Peyer's patch (tissue), 4 donors: ENCODE data around the gene KIRREL3.

Experiments used
- CTCF ChIP-seq, 6 experiments: fragments of 450-650 bp in 4 of 6; fragments of 200-600 bp in 2 of 6; sonication (generic) in 1 of 6; IDR thresholded peaks; one replicate each; pipeline ENCODE4 v1.5.1; 2017 to 2019; ENCODE audit warnings: antibody characterized with exemption in 6 of 6, mild to moderate bottlenecking in 3 of 6, moderate library complexity in 1 of 6
- POLR2A ChIP-seq, 2 donors: fragments of 450-650 bp; IDR thresholded peaks; one replicate each; pipeline ENCODE4 v1.5.1; 2017; ENCODE audit warnings: antibody characterized with exemption in 2 of 2, mild to moderate bottlenecking in 2 of 2, moderate library complexity in 2 of 2

DNA sequence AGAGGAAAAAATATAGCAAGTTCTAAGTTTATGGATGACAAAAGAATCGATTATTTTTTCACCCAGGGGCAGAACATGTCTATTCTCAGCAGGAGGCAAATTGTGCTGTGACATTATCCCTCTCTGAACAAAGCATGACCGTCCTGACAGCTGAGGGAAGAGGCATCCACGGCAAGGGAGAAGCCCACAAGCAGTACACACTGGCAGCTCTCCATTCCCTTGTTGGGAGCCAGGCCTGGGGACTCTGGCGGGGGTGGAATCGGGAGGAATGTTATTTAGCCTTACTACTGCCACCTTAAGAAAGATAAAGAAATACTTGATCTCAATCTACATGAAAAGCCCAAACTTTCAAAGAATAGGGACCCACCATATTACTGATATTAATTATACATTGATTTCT, 3.4 kb downstream of the KIRREL3 start:
- no peak for TF ChIP-seq POLR2A (IDR thresholded peaks at IDR 0.05)
- no peak for TF ChIP-seq CTCF (IDR thresholded peaks at IDR 0.05)
